NT2/D1 (cell line): ENCODE measurements around the gene C16orf96.

Experiments used
- YY1 ChIP-seq: IDR thresholded peaks from 2 replicates; pipeline ENCODE4 v1.6.1; 2011; ENCODE audit not compliant: insufficient read length, insufficient read depth
- ZNF274 ChIP-seq: IDR thresholded peaks from 2 replicates; pipeline ENCODE4 v1.6.1; 2011; ENCODE audit warnings: mild to moderate bottlenecking, low read depth, low read length

DNA sequence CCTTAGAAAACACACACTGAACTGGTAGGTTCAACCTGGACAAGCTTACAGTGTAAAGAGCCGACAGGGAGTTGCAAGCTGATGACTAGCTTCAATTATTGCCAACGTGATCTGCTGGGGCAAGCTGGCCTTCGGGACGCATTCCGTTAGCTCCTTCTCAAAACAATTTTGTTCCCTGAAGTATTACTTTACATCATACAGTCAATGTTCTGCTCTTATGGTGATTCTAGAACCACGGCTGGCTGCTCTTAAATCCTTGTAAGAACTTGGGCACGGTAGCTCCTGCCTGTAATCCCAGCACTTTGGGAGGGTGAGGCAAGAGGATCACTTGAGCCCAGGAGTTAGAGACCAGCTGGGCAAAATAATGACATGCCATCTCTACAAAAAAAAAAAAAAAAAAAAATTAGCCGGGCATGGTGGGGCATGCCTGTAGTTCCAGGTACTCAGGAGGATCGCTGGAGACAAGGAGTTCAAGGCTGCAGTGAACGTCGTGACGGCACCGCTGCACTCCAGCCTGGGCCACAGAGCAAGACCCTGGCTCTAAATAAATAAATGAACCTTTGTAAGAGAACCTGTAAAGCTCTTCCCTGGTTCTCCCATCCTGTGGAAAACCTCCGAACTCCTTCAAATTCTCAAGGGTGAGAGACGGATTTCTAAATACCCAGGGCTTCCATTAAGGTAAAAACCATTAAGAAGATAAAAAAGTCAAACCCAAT is 19.6 kb upstream of the C16orf96 start:
- TF ChIP-seq ZNF274 = no peak
- TF ChIP-seq YY1 = no peak
